GM12872 (cell line): ENCODE data around the gene MRPS7.
A peak's percentile ranks its signal among the peaks of the same experiment; 100 is the strongest.

Source experiments
- CTCF ChIP-seq: IDR thresholded peaks from 3 replicates; pipeline ENCODE4 v1.5.1; 2011; ENCODE audit warnings: low read depth, mild to moderate bottlenecking, low read length, moderate library complexity; ENCODE audit not compliant: insufficient read depth

The MRPS7 gene

GRCh38 chr17:75231071-75231470, 30.6 kb upstream of the MRPS7 start:
- TF ChIP-seq CTCF, result no peak

- TF ChIP-seq CTCF, result no peak
Measured at GRCh38 chr17:75231741-75232464, 29.8 kb upstream of the MRPS7 start.

GRCh38 chr17:75232786-75233185, 28.9 kb upstream of the MRPS7 start:
- TF ChIP-seq CTCF, result no peak

GRCh38 chr17:75237100-75238014, 24.3 kb upstream of the MRPS7 start:
- TF ChIP-seq CTCF, result no peak

GRCh38 chr17:75238020-75238580, 23.6 kb upstream of the MRPS7 start:
- no peak for TF ChIP-seq CTCF

GRCh38 chr17:75238684-75239191, 22.9 kb upstream of the MRPS7 start:
- TF ChIP-seq CTCF, result peak; percentile 94

- TF ChIP-seq CTCF, result no peak
Measured at GRCh38 chr17:75239214-75239613, 22.5 kb upstream of the MRPS7 start.
